ENCODE measurements around the gene CDIP1.

DNA sequence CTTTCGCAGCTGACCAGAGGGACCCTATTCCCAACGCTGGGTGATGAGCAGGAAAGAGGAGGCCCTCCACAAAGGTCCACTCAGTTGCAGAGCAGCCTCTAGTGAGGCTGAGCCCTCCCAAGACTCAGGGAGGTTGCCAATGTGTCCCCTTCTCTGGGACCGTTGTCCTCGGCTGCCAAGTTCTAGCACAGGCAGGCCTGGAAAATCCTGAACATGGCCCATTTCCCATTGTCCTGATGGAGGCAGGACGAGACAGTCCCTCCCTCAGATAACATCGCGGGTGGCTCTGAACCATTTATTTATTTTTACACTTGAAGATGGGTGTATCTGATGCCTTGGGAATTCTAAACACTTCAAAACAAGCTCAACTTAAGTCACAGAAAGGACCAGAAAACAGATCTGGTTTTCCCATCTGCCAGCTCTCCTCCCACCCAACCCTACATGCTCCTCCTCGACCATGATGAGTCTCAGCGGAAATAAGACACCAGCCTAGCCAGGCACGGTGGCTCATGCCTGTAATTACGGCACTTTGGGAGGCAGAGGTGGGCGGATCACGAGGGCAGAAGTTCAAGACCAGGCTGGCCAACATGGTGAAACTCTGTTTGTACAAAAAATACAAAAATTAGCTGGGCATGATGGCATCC is 12.8 kb downstream of the CDIP1 start:
- TF ChIP-seq, protein P1, sequence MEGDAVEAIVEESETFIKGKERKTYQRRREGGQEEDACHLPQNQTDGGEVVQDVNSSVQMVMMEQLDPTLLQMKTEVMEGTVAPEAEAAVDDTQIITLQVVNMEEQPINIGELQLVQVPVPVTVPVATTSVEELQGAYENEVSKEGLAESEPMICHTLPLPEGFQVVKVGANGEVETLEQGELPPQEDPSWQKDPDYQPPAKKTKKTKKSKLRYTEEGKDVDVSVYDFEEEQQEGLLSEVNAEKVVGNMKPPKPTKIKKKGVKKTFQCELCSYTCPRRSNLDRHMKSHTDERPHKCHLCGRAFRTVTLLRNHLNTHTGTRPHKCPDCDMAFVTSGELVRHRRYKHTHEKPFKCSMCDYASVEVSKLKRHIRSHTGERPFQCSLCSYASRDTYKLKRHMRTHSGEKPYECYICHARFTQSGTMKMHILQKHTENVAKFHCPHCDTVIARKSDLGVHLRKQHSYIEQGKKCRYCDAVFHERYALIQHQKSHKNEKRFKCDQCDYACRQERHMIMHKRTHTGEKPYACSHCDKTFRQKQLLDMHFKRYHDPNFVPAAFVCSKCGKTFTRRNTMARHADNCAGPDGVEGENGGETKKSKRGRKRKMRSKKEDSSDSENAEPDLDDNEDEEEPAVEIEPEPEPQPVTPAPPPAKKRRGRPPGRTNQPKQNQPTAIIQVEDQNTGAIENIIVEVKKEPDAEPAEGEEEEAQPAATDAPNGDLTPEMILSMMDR (conservative IDR thresholded peaks at IDR 0.05; ENCODE audit: low read length): no peak
- TF ChIP-seq EZH2phosphoT487 (IDR thresholded peaks at IDR 0.05; ENCODE audit: borderline replicate concordance, low read depth, low read length): no peak

All from OCI-LY7 (cell line).